CD4-positive, CD25-positive, alpha-beta regulatory T cell (primary cell): ENCODE results near the gene BSCL2. TPM values are rescaled to one million over a fixed set of nuclear protein-coding genes. Genes with fewer than 3 reads are reported as not detected.
"Not testable (repeated sequence)": the region's sequence is repeated elsewhere in the genome, so short reads cannot be mapped to it uniquely, and the experiment has no call there.

ENCODE experiments used
- ATAC-seq, 2 donors: fragments of 150-1000 bp; cut with Tn5 transposase; one replicate each; pipeline ENCODE4 v1.10.0; 2021; ENCODE audit warnings: low read depth in 2 of 2, moderate number of reproducible peaks in 2 of 2, moderate library complexity in 1 of 2
- DNase-seq, 3 donors: peaks; one replicate each; pipeline versions ENCODE4 v3.0.0 to v3.0.0-alpha.2; 2012 to 2022; ENCODE audit warnings: mixed read lengths in 1 of 3
- H3K27ac ChIP-seq: one replicate; pipeline ENCODE4 v1.7.0; 2013; ENCODE audit warnings: mild to moderate bottlenecking, low read length; ENCODE audit not compliant: insufficient read depth, poor library complexity, severe bottlenecking
- H3K27me3 ChIP-seq: one replicate; pipeline ENCODE4 v1.7.0; 2013; ENCODE audit warnings: low read length; ENCODE audit not compliant: control insufficient read depth, insufficient read depth
- H3K36me3 ChIP-seq: one replicate; pipeline ENCODE4 v1.7.0; 2013; ENCODE audit warnings: mild to moderate bottlenecking, low read length, moderate library complexity; ENCODE audit not compliant: control insufficient read depth, insufficient read depth
- H3K4me1 ChIP-seq: 2 replicates; pipeline ENCODE4 v1.7.0; 2013; ENCODE audit warnings: mild to moderate bottlenecking, low read length; ENCODE audit not compliant: insufficient read depth, control insufficient read depth, poor library complexity, severe bottlenecking
- H3K4me3 ChIP-seq: one replicate; pipeline ENCODE4 v1.7.0; 2013; ENCODE audit warnings: low read depth, mild to moderate bottlenecking, low read length, moderate library complexity
- H3K9me3 ChIP-seq, 2 experiments: 1 replicate in 1 of 2; 2 replicates in 1 of 2; pipeline ENCODE4 v1.7.0; 2013; ENCODE audit warnings: low read length in 2 of 2, mild to moderate bottlenecking in 1 of 2, moderate library complexity in 1 of 2; ENCODE audit not compliant: control insufficient read depth in 2 of 2
- H3K27ac Mint-ChIP-seq, 3 donors: one replicate each; pipeline ENCODE4 v1.8.0; 2020 to 2022; ENCODE audit warnings: mild to moderate bottlenecking in 3 of 3, mixed read lengths in 3 of 3, moderate library complexity in 2 of 3
- H3K27me3 Mint-ChIP-seq: one replicate; pipeline ENCODE4 v1.8.0; 2022; ENCODE audit warnings: mild to moderate bottlenecking, mixed read lengths
- H3K36me3 Mint-ChIP-seq: one replicate; pipeline ENCODE4 v1.8.0; 2020; ENCODE audit warnings: mixed read lengths
- H3K4me1 Mint-ChIP-seq, 4 donors: one replicate each; pipeline ENCODE4 v1.8.0; 2020 to 2022; ENCODE audit warnings: mixed read lengths in 4 of 4, mild to moderate bottlenecking in 1 of 4
- H3K4me3 Mint-ChIP-seq, 4 donors: one replicate each; pipeline ENCODE4 v1.8.0; 2020 to 2022; ENCODE audit warnings: mild to moderate bottlenecking in 4 of 4, mixed read lengths in 4 of 4, moderate library complexity in 3 of 4
- H3K9me3 Mint-ChIP-seq, 7 donors: one replicate each; pipeline ENCODE4 v1.8.0; 2020 to 2022; ENCODE audit warnings: mixed read lengths in 7 of 7, mild to moderate bottlenecking in 3 of 7, moderate library complexity in 2 of 7
- polyA plus RNA-seq, 4 donors: library from polyadenylated mRNA; unstranded; fragments of 300-500 nt; fragmentation: Illumina TruSeq; gene quantifications; one replicate each; pipeline ENCODE4 v1.2.3, GENCODE V29; 2021
- total RNA-seq: library from RNA; stranded (reverse); gene quantifications from one replicate; pipeline ENCODE4 v1.2.3, GENCODE V29; 2022

The BSCL2 gene
- total and polyA plus RNA-seq, 5 donors from 2014 or later: 23.9 to 49.2 (median 39.6) TPM

GRCh38 chr11:62694455-62695167 lies 12.6 kb downstream of the BSCL2 start:
- Mint-ChIP-seq H3K4me3 (peak overlapping the region in 1 of 4 donors; percentile 34), H3K36me3 (peaks cover 15% of the 10 kb centered on the region), H3K9me3 (no peaks in the 10 kb centered on the region), H3K4me1 (peaks cover 0 to 8% (median 7%) of the 10 kb centered on the region in 4 donors), H3K27ac (peak overlapping the region in 1 of 3 donors; percentile 52), H3K27me3 (peaks cover 3% of the 10 kb centered on the region)
- H3K4me3 ChIP-seq: no peak overlapping the region
- no peaks in the 10 kb centered on the region for H3K36me3 ChIP-seq
- H3K27ac ChIP-seq: no peak overlapping the region
- H3K9me3 ChIP-seq: no peaks in the 10 kb centered on the region
- no peaks in the 10 kb centered on the region for H3K27me3 ChIP-seq
- ATAC-seq (peak; percentile 72 to 75), DNase-seq (peak; percentile 63 to 85 (median 75))
- H3K4me1 ChIP-seq: no peaks in the 10 kb centered on the region

GRCh38 chr11:62693624-62694023 lies 13.6 kb downstream of the BSCL2 start:
- H3K27ac Mint-ChIP-seq, DNase-seq: not testable (repeated sequence)

GRCh38 chr11:62689421-62690183 lies 17.6 kb downstream of the BSCL2 start, which contains the start of gene LRRN4CL:
Gene LRRN4CL (minus strand): TSS chr11:62689530. CDS start chr11:62688508, 1,022 bp downstream.
- Mint-ChIP-seq H3K9me3 (no peaks in the 10 kb centered on the region), H3K4me3 (no peak within 1 kb of the TSS), H3K36me3 (peaks cover 15% of the 10 kb centered on the region), H3K27ac (no peak within 1 kb of the TSS), H3K4me1 (peaks cover 0 to 3% (median 3%) of the 10 kb centered on the region in 4 donors), H3K27me3 (peaks cover 4% of the 10 kb centered on the region)
- H3K27ac ChIP-seq: no peak within 1 kb of the TSS
- H3K36me3 ChIP-seq: no peaks in the 10 kb centered on the region
- peaks cover 2% of the 10 kb centered on the region for H3K27me3 ChIP-seq
- no peak within 1 kb of the TSS for H3K4me3 ChIP-seq
- H3K9me3 ChIP-seq: no peaks in the 10 kb centered on the region
- no peaks in the 10 kb centered on the region for H3K4me1 ChIP-seq
- ATAC-seq (no peak), DNase-seq (no peak)

More at GRCh38 chr11:62693624-62694023, 13.6 kb downstream of the BSCL2 start:
- not testable (repeated sequence) for H3K27me3 Mint-ChIP-seq, H3K4me3 Mint-ChIP-seq, ATAC-seq, H3K27me3 ChIP-seq, H3K4me1 ChIP-seq, H3K27ac ChIP-seq, H3K9me3 Mint-ChIP-seq, H3K4me3 ChIP-seq, H3K36me3 ChIP-seq, H3K9me3 ChIP-seq, H3K4me1 Mint-ChIP-seq
- H3K36me3 Mint-ChIP-seq: peaks cover 16% of the 10 kb centered on the region

GRCh38 chr11:62688491-62688890 lies 18.7 kb downstream of the BSCL2 start:
- Histone ChIP-seq H3K27ac (no peak overlapping the region), H3K9me3 (no peaks in the 10 kb centered on the region), H3K4me3 (no peak overlapping the region), H3K27me3 (peaks cover 2% of the 10 kb centered on the region), H3K36me3 (no peaks in the 10 kb centered on the region), H3K4me1 (no peaks in the 10 kb centered on the region)
- no peak overlapping the region for H3K4me3 Mint-ChIP-seq
- peaks cover 0 to 3% (median 0%) of the 10 kb centered on the region in 4 donors for H3K4me1 Mint-ChIP-seq
- peaks cover 13% of the 10 kb centered on the region for H3K36me3 Mint-ChIP-seq
- H3K27ac Mint-ChIP-seq: no peak overlapping the region
- no peak for ATAC-seq
- no peak for DNase-seq
- H3K9me3 Mint-ChIP-seq: no peaks in the 10 kb centered on the region
- H3K27me3 Mint-ChIP-seq: peaks cover 4% of the 10 kb centered on the region

- H3K27ac Mint-ChIP-seq: no peak overlapping the region
- H3K27me3 ChIP-seq: peaks cover 2% of the 10 kb centered on the region
- no peak overlapping the region for H3K27ac ChIP-seq
- H3K9me3 Mint-ChIP-seq: no peaks in the 10 kb centered on the region
- no peak overlapping the region for H3K4me3 ChIP-seq
- no peak for ATAC-seq
- H3K9me3 ChIP-seq: no peaks in the 10 kb centered on the region
- peaks cover 11% of the 10 kb centered on the region for H3K36me3 Mint-ChIP-seq
- H3K4me1 ChIP-seq: no peaks in the 10 kb centered on the region
- H3K36me3 ChIP-seq: no peaks in the 10 kb centered on the region
- no peak overlapping the region for H3K4me3 Mint-ChIP-seq
- DNase-seq: no peak
- peaks cover 4% of the 10 kb centered on the region for H3K27me3 Mint-ChIP-seq
- H3K4me1 Mint-ChIP-seq: peaks cover 0 to 3% (median 0%) of the 10 kb centered on the region in 4 donors
Observed at GRCh38 chr11:62687508-62688396, 19.5 kb downstream of the BSCL2 start.

- no peak for DNase-seq
- peaks cover 5 to 26% (median 18%) of the 10 kb centered on the region in 4 donors for H3K4me1 Mint-ChIP-seq
- peaks cover 2% of the 10 kb centered on the region for H3K27me3 ChIP-seq
- ATAC-seq: no peak
- peaks cover 16% of the 10 kb centered on the region for H3K4me1 ChIP-seq
- H3K36me3 Mint-ChIP-seq: peaks cover 5% of the 10 kb centered on the region
- H3K27ac Mint-ChIP-seq: no peak overlapping the region
- no peak overlapping the region for H3K4me3 ChIP-seq
- no peaks in the 10 kb centered on the region for H3K9me3 ChIP-seq
- no peak overlapping the region for H3K27ac ChIP-seq
- H3K36me3 ChIP-seq: peaks cover 3% of the 10 kb centered on the region
- H3K9me3 Mint-ChIP-seq: no peaks in the 10 kb centered on the region
- no peaks in the 10 kb centered on the region for H3K27me3 Mint-ChIP-seq
- H3K4me3 Mint-ChIP-seq: no peak overlapping the region
Observed at GRCh38 chr11:62682518-62682917, 24.7 kb downstream of the BSCL2 start.

GRCh38 chr11:62680825-62681240 lies 26.4 kb downstream of the BSCL2 start:
- H3K27me3 ChIP-seq: no peaks in the 10 kb centered on the region
- Mint-ChIP-seq H3K27ac (peak overlapping the region in 2 of 3 donors; percentile 52 to 83), H3K27me3 (no peaks in the 10 kb centered on the region), H3K4me3 (peak overlapping the region; percentile 64 to 91 (median 88)), H3K4me1 (peaks cover 5 to 33% (median 24%) of the 10 kb centered on the region in 4 donors), H3K36me3 (peaks cover 15% of the 10 kb centered on the region), H3K9me3 (no peaks in the 10 kb centered on the region)
- DNase-seq: peak in 2 of 3 donors; percentile 58 to 77
- H3K27ac ChIP-seq: peak overlapping the region; percentile 33
- peak; percentile 74 to 76 for ATAC-seq
- H3K4me1 ChIP-seq: peaks cover 29% of the 10 kb centered on the region
- H3K9me3 ChIP-seq: no peaks in the 10 kb centered on the region
- peaks cover 18% of the 10 kb centered on the region for H3K36me3 ChIP-seq
- no peak overlapping the region for H3K4me3 ChIP-seq
